Renal pelvis (tissue), 12 donors: ENCODE measurements around the gene SLC4A9. TPM values are rescaled to one million over a fixed set of nuclear protein-coding genes. Genes with fewer than 3 reads are reported as not detected.

Experiments
- DNase-seq: peaks from one replicate; pipeline ENCODE4 v3.0.0-alpha.2; 2013
- long read RNA-seq, 16 experiments: transcript quantifications; one replicate each; lab custom pipeline, GENCODE V29; 2026
- polyA plus RNA-seq, 3 donors: library from polyadenylated mRNA; unstranded; fragments of 120-200 nt; gene quantifications; one replicate each; pipeline ENCODE4 v1.2.1, GENCODE V29; 2013; ENCODE audit not compliant: insufficient read length in 3 of 3

The SLC4A9 gene, protein sequence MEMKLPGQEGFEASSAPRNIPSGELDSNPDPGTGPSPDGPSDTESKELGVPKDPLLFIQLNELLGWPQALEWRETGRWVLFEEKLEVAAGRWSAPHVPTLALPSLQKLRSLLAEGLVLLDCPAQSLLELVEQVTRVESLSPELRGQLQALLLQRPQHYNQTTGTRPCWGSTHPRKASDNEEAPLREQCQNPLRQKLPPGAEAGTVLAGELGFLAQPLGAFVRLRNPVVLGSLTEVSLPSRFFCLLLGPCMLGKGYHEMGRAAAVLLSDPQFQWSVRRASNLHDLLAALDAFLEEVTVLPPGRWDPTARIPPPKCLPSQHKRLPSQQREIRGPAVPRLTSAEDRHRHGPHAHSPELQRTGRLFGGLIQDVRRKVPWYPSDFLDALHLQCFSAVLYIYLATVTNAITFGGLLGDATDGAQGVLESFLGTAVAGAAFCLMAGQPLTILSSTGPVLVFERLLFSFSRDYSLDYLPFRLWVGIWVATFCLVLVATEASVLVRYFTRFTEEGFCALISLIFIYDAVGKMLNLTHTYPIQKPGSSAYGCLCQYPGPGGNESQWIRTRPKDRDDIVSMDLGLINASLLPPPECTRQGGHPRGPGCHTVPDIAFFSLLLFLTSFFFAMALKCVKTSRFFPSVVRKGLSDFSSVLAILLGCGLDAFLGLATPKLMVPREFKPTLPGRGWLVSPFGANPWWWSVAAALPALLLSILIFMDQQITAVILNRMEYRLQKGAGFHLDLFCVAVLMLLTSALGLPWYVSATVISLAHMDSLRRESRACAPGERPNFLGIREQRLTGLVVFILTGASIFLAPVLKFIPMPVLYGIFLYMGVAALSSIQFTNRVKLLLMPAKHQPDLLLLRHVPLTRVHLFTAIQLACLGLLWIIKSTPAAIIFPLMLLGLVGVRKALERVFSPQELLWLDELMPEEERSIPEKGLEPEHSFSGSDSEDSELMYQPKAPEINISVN
- polyA plus RNA-seq = 10 to 100 TPM; 12.4 to 36.4 (median 22.9) TPM
- long read RNA-seq, donor 1 = 0 reads
- long read RNA-seq, donor 2 = 0 reads
- long read RNA-seq, donor 3 = 0 reads
- long read RNA-seq, donor 4, partial matches to known transcripts = 49 of 49 reads
- long read RNA-seq, donor 4, other reads (novel, unspliced or antisense) = 0 of 49 reads
- long read RNA-seq, donor 5 = 0 reads
- long read RNA-seq, donor 6 = 0 reads
- long read RNA-seq, donor 7 = 0 reads
- long read RNA-seq, donor 8 = 0 reads
- long read RNA-seq, donor 9 = 0 reads
- long read RNA-seq, donor 10 = 0 reads
- long read RNA-seq, donor 11, partial matches to known transcripts = 0 of 1 reads
- long read RNA-seq, donor 11, other reads (novel, unspliced or antisense) = 0 of 1 reads
- long read RNA-seq, donor 12 = 0 reads
- long read RNA-seq, donor 13 = 0 reads
- long read RNA-seq, donor 14, partial matches to known transcripts = 0 of 1 reads
- long read RNA-seq, donor 14, other reads (novel, unspliced or antisense) = 0 of 1 reads
- long read RNA-seq, donor 15 = 0 reads
- long read RNA-seq, donor 16 = 0 reads

DNA sequence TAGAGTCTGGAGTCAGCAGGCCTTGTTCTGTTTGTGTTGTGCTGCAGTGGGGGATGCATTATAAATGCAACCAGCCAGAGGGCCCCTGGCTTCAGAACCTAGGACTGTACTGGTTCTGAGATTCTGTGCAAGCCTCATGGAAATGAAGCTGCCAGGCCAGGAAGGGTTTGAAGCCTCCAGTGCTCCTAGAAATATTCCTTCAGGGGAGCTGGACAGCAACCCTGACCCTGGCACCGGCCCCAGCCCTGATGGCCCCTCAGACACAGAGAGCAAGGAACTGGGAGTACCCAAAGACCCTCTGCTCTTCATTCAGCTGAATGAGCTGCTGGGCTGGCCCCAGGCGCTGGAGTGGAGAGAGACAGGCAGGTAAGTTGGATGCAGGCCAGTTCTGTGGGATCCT is at the start of gene SLC4A9:
TSS of gene SLC4A9 (plus strand) at position 94 of the 400 bp plus-strand sequence. CDS start at position 137, 43 bp downstream.
- DNase-seq = no peak

DNA sequence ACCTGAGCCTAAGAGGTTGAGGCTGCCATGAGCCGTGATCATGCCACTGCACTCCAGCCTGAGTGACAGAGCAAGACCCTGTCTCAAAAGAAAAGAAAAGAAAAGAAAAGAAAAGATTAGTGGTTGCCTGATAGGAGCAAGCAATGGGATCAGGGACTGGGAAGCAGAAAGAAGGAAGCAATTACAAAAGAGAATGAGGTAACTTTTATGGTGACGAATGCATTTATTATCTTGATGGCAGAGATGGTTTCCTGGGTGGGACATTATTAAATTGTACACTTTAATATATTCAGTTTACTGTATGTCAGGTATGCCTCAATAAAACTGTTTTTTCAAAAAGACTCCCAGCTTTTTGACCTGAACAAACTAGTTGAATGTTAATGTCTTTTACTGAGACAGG is 49.6 kb upstream of the SLC4A9 start:
- DNase-seq = no peak

DNA sequence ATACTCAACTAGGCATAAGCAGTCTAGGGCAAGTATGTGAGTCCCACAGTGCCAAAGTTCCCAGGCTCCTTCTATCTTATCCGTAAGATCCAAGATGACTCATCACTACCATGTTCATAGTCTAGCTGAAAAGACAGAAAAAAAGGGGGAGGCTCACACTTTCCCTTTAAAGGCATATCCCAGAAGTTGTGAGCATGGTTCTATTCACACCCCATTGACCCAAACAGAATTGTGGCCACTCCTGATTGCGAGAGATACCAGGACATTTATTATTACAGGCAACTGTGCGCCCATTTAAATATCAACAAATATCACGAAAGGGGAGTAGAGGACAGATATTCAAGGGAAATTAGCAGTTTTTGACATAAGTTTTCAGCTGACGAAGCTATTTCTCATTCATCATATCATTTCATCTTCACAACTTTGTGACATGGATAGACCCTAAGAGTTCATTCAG is 49.0 kb upstream of the SLC4A9 start:
- DNase-seq = no peak

DNA sequence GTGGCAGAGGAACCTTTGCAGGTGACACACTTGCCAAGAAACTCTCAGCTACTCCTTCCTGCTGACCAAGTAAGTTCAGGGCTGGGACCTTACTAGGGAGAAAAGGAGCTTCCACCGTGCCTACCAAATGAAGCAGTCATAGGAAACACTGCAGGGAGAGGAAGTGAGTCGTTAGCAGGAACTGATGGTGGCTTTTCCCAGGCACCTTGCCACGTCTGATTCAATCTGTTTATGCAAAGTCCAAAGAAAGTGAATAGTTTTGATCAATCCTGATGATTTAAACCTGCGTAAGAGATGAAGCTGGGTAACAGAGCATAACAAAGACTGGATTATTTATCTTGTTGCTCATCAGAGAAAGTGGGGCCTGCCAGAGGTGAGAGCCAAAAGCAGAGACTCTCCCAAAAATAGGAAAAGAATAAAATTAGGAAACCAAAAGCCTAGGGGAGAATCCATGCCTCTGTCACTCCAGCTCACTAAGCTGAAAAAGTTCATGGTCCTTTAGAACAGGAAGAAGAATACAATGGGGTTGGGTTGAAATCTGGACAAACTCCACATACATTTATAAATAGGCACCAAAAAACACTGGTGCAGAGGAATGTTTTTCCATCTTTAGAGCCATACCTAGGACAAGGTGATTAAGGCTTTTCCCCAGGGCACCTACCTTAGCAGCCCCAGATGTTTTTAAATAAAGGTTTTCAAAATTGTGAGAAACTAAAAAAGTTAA is 47.8 kb upstream of the SLC4A9 start:
- DNase-seq = no peak

DNA sequence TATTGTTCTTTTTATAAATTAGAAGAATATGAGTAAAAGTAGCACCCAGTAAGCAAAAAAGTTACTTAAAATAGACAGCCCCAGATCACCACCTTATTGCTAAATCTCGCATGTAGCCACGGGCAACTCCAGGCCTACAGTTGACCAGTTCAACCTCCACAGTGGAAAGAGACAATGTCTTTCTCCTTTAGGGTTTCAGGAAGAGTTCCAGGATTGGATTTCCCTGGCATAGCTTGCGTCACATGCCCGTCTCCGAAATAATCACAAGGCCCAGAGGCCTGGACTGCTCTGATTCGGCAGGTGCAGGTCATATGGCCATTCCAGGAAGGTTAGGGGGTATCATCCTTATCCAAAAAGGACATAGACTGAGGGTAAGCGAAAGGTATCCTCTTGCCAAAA is 47.2 kb upstream of the SLC4A9 start:
- DNase-seq = no peak

DNA sequence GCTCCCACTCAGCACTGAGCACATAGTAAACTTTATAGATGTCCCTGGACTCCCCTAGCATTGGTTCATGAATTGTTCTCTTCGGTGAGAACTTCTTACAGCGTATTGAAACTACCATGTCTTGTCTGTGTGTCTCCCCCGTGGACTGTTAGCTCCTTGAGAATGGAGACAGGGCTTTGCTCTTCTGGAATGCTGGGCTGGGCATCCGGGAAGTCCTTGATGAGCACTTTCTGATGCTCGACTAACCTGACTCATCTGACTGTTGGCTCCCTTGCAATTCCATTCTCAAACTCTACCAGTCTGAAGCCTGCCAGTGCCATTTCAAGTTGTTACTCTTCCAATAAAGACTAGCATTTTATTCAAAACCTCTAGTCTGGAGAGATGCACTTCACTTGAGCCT is 42.1 kb upstream of the SLC4A9 start:
- no peak for DNase-seq

DNA sequence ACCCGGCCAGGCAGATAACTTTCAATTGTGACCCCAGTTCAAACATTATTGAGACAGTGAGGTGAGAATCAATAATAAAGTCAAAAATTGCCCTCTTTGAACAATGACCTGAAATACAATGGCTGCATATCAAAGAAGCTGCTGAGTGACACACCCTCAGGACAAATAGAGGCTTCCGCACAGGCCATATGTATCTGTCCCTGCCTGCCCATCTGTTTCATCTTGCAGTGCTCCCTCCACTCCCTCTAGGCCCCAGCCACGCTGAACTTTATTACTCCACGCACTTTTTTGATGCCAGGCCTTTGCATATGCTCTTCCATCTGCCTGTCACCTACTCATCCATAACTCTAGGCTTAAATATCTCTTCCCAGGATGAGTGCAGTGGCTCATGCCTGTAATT is 41.2 kb upstream of the SLC4A9 start:
- DNase-seq = no peak

DNA sequence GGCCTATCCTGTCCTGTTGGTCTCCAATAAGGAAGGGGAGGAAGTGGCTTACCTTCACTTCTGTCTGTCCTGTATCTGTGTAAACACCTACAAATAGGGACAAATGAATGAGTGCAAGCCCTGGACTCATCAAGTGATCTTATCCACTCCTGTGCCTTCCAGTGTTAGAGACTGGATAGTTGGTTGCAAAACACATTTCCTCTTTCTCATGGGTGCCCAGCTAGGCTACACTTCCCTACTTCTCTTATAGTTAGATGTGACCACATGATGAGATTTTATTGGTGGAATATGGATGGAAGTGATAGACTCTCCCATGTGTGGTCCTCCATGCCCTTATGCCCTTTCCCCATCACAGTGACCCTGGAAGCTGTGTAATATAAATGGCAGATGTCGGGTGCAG is 40.2 kb upstream of the SLC4A9 start:
- DNase-seq = no peak

DNA sequence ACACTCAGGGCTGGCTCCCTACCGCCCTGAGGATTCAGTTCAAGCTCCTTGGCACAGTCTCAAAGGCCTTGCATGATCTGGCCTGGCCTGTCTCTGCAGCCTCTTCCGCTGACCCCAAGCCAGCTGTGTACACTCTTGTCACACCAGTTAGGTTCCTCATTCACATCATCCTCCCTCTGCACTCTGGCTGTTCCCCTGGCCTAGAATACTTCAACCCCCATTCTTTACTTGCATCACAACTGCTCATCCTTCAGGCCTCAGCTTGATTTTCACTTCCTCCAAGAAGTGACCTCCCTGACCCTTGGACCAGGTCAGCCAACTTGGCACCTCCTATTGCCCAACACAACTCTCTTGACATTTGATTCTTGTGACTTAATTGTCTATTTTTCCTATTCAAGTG is 38.2 kb upstream of the SLC4A9 start:
- DNase-seq = no peak

DNA sequence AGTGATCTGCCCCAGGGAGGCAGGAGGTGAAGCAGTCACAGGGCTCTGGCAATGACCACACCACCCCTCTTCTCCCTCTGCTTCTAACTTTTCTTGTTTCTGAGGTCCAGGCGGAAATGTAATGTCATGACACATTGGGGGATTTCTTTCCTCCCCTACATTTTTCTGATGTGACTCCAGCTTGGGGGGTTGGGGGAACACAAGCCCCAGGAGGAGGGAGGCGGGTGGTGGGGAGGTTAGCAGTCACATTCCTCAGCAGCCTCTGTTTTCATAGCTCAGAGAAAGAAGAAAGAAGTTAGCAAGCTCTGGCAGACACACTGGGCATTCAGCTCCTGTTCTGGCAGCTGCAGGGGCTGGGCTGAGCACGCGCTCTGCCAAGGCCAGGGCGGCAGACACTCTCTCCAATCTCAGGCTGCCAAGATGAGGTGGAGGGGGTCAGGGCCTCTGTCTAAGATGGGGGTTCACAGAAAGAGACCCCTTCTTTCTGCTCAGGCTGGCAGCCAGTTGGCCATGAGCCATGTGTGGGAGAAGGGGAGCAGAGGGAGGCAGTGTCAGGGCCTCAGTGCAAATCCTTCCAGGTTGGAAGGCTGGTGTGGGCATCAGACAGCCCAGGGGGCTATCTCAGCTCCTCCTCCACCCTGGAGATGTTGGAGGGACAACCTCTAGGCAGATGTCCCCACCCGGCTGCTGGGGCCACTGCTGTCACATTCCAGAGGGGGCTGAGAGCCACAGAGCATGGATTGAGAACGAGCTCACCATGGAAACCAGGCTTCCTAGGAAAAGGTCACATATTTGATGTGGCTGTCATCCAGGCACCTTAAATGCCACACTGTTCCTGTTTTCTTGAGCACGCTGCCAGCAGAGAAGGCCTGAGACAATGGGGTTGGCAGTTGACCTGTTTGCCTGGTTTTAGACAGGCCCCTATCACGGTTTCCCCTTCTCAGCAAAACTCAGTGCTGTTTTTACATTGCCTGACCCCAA is 37.0 kb upstream of the SLC4A9 start:
- peak; percentile 56 for DNase-seq

DNA sequence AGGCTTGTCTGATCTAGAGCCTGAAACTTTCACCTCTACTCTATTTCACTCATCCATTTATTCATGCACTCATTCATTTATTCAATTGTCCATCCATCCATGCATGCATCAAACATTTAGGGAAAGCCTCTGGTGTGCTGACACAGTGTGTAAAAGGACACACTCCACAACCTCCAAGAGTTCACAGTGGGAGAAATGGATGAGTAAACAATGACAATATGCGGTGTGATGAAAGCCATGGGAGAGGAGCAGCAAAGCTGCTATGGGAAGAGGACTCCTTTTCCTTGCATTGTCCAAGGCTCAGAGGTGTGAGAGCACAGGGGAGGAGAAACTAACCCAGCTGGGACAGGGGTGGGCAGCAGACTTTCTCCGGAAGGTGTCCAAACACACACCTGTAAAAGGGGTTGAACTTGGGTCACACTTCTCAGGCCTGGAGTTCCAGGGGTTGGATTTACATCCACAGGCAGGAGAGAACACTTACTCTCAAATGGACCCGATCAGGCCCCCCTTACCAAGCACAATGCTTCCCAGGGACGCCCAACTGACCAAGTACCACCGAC is 35.9 kb upstream of the SLC4A9 start:
- DNase-seq = no peak

DNA sequence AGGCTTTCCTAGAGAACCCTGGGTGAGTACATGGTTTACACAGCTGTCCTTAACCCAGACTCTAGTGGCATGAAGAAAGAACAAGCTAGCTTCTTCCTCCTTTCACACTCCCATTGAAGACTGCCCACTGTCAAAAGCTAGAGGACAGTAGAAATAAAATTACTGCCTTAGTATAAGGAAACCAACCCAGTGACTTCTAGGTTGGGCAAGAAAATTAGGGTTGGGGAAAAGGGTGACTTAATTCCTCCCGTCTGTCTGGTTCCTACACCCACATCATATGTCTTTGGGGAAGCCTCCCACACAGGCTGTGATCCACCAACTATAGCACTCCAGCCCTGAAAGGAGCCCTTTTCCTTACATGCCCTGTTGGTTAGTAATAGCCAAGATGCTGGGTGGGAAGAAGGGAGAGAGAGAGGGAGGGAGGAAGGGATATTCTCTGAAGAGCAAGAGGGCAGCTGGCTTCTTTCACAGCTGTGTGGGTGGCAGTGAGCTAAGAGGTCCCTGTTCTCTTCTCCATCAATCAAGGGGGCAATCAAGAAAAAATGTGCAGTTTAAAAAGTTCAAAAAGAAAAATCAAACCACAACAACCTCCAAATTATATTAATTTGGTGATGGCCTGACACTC is 35.3 kb upstream of the SLC4A9 start:
- peak; percentile 63 for DNase-seq

DNA sequence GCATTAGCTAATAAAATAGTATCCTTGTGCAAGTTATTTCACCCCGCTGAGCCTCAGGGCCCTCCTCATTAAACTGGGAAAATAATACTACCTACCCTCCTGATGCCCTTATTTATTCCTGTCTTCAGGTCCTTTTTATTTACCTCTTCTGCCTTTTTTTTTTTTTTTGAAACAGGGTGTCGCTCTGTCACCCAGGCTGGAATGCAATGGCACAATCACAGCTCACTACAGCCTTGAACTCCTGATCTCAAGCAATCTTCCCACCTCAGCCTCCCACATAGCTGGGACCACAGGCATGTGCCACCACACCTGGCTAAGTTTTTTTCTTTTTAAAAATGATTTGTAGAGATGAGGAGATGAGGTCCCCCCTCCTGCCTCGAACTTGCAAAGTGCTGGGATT is 34.5 kb upstream of the SLC4A9 start:
- DNase-seq = no peak

DNA sequence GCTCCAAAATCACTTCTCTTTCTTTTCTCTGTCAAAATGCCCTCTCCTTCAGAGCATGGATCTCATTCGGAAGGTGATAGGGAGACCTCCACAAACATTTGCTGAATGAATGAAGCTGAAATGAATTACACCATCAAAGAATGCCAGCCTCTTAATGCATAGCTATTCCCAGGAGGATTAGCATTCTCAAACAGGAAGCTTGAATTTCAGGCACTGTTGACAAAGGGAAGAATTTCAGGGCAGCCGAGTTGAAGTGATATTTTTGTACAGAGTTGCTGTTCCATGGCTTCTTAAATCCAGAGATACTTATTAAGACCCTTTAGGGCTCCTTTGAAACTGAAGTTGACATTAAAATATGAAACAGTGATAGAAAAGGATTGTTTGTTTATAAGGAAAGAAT is 32.4 kb upstream of the SLC4A9 start:
- no peak for DNase-seq

DNA sequence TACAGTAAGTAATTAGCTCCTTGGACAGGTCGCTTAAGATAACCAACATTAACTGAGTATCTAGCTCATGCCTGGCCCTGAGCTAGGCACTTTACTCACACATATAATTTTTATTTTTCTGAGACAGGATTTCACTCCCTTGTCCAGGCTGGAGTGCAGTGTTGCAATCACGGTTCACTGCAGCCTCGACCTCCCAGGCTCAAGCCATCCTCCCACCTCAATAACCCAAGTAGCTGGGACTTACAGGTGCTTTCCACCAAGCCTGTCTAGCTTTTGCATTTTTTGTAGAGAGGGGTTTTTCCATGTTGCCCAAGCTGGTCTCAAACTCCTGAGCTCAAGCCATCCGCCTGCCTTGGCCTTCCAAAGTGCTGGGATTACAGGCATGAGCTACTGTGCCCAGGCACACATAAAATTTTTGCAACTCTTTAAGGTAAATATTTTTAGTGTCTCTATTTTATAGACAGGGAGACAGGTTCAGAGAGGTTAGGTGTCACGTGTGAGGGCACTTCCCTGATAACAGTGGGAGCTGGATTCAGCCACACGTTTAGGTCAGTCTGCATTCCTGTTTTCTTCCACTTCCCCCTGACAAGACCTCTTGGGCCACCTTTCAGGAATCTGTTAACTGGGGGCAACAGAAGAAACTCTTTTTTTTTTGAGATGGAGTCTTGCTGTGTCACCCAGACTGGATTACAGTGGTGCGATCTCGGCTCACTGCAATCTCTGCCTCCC is 31.8 kb upstream of the SLC4A9 start:
- no peak for DNase-seq

DNA sequence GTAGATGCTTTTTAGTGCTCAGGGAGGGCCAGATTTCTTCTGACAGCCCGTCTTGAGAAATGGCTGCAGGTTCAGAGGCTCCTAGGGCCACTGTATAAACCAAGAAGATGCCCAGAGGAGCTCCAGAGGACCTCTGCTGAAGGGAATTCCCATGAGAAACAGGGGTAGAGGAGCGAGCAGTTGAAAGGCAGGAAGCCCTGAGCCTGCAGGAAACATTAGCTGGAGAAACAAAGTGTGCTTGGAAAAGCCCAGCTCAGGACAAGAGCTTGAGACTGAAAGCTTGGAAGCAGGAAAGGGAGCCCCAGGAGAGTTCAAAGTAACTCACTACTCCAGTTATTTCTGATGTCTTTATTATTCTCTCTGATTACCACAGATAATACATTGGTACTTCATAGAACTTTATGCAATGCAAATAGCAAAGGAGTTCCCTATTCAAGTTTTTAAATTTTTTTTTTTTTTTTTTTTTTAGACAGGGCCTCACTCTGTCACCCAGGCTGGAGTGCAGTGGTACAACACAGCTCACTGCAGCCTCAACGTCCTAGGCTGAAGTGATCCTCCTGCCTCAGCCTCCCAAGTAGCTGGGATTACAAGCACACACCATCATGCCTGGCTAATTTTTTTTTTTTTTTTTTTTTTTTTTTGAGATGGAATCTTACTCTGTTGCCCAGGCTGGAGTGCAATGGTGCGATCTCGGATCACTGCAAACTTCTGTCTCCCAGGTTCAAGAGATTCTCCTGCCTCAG is 30.1 kb upstream of the SLC4A9 start:
- no peak for DNase-seq

DNA sequence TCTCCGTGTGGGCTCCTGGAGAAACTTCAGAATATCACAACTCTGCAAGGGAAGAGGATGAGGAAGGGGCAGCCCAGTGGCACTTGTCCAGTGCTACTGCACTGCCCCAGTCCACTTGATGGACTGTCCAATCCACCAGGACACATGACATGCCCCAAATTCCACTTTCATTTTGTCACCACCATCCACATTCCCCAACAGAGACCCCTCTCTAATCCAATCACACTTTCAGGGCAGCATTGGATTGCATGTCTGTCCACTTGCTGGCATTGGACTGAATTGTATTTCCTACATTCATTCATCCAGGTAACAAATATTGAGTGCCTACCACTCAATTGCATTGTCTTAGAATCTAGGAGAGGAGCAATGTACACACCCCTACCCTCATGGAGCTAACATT is 28.4 kb upstream of the SLC4A9 start:
- no peak for DNase-seq
